ENCODE measurements around the gene ARHGAP31.

- TF ChIP-seq, protein P1, sequence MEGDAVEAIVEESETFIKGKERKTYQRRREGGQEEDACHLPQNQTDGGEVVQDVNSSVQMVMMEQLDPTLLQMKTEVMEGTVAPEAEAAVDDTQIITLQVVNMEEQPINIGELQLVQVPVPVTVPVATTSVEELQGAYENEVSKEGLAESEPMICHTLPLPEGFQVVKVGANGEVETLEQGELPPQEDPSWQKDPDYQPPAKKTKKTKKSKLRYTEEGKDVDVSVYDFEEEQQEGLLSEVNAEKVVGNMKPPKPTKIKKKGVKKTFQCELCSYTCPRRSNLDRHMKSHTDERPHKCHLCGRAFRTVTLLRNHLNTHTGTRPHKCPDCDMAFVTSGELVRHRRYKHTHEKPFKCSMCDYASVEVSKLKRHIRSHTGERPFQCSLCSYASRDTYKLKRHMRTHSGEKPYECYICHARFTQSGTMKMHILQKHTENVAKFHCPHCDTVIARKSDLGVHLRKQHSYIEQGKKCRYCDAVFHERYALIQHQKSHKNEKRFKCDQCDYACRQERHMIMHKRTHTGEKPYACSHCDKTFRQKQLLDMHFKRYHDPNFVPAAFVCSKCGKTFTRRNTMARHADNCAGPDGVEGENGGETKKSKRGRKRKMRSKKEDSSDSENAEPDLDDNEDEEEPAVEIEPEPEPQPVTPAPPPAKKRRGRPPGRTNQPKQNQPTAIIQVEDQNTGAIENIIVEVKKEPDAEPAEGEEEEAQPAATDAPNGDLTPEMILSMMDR (IDR thresholded peaks at IDR 0.05), result no peak
- TF ChIP-seq POLR2A (IDR thresholded peaks at IDR 0.05), result no peak
- TF ChIP-seq POLR2AphosphoS5 (IDR thresholded peaks at IDR 0.05), result no peak
Observed at GRCh38 chr3:119417771-119418512, 123.8 kb downstream of the ARHGAP31 start.

All from gastroesophageal sphincter (tissue), 3 donors.